HCT116 (cell line): ENCODE measurements around the gene AQP1. TPM values are rescaled to one million over a fixed set of nuclear protein-coding genes. Genes with fewer than 3 reads are reported as not detected.

ENCODE experiments used
- ATAC-seq: fragments of 200-7000 bp; cut with Tn5 transposase; 2 replicates; pipeline ENCODE4 v1.9.1; 2020; ENCODE audit warnings: mild to moderate bottlenecking, moderate library complexity
- BruUV-seq: library from RNA; stranded (reverse); fragments of 400-500 nt; replicated peaks from 2 replicates; lab custom pipeline; 2021; lab: Mats Ljungman, UMichigan
- CTCF ChIA-PET: fragments of 300-600 bp; sonication (Branson Sonifier 250); formaldehyde crosslinking; loops from one replicate; lab custom pipeline; 2021; ENCODE audit warnings: antibody characterized with exemption; lab: Charles Lee
- POLR2A ChIA-PET: fragments of 300-600, 350-600 bp; sonication (Branson Sonifier 250); formaldehyde crosslinking; loops from one replicate; lab custom pipeline; 2021; ENCODE audit warnings: antibody characterized with exemption; lab: Charles Lee
- RAD21 ChIA-PET, 2 experiments: fragments of 300-600 bp; sonication (Branson Sonifier 250); formaldehyde crosslinking; loops; one replicate each; lab custom pipeline; 2023; ENCODE audit warnings: low total read pairs in 2 of 2; ENCODE audit not compliant: uncharacterized antibody in 2 of 2, unreplicated experiment in 2 of 2, low non-redundant PET in 1 of 2; lab: Charles Lee
- DNase-seq: peaks from one replicate; pipeline ENCODE4 v3.0.0-alpha.2; 2010; ENCODE audit warnings: low read depth, low spot score
- H2AFZ ChIP-seq: fragments of 200-600 bp; shearing (Covaris generic), sonication (generic); 2 replicates; pipeline ENCODE4 v1.6.1; 2017; ENCODE audit warnings: low read depth, mixed run types, mixed read lengths, antibody characterized with exemption, low read length; ENCODE audit not compliant: poor library complexity, severe bottlenecking
- H3K27ac ChIP-seq: 2 replicates; pipeline ENCODE4 v1.5.1; 2012; ENCODE audit warnings: low read depth, low read length
- H3K27me3 ChIP-seq: fragments of 200-600 bp; sonication (generic); 2 replicates; pipeline ENCODE4 v1.6.1; 2016; ENCODE audit warnings: mixed run types, low read length, mixed read lengths; ENCODE audit not compliant: insufficient read depth
- H3K36me3 ChIP-seq, 2 experiments: fragments of 200-500 bp in 1 of 2; fragments of 200-600 bp in 1 of 2; sonication (Bioruptor generic) in 1 of 2; sonication (generic) in 1 of 2; 2 replicates each; pipeline versions ENCODE4 v1.5.1 to v1.6.1; 2014 to 2016; ENCODE audit warnings: low read length in 2 of 2, inconsistent platforms in 1 of 2, mixed read lengths in 1 of 2, mixed run types in 1 of 2; ENCODE audit not compliant: insufficient read depth in 2 of 2, control insufficient read depth in 1 of 2
- H3K4me1 ChIP-seq, 2 experiments: fragments of 200-600 bp in 1 of 2; sonication (generic) in 1 of 2; 2 replicates each; pipeline versions ENCODE4 v1.5.1 to v1.6.1; 2012 to 2017; ENCODE audit warnings: low read length in 2 of 2, inconsistent platforms in 1 of 2, mild to moderate bottlenecking in 1 of 2, mixed read lengths in 1 of 2, mixed run types in 1 of 2, moderate library complexity in 1 of 2; ENCODE audit not compliant: insufficient read depth in 2 of 2, control insufficient read depth in 1 of 2
- H3K4me2 ChIP-seq: fragments of 200-600 bp; sonication (generic); 2 replicates; pipeline ENCODE4 v1.6.1; 2017; ENCODE audit warnings: mixed run types, low read length, mixed read lengths
- H3K4me3 ChIP-seq, 2 experiments: fragments of 200-600 bp in 1 of 2; sonication (generic) in 1 of 2; replicated peaks in 1 of 2; 2 replicates each; pipeline ENCODE4 v1.5.1; 2011 to 2016; ENCODE audit warnings: low read length in 2 of 2, control low read depth in 1 of 2, low read depth in 1 of 2, mild to moderate bottlenecking in 1 of 2, mixed read lengths in 1 of 2, mixed run types in 1 of 2
- H3K79me2 ChIP-seq: fragments of 200-600 bp; sonication (generic); 2 replicates; pipeline ENCODE4 v1.6.1; 2017; ENCODE audit warnings: mild to moderate bottlenecking, mixed run types, low read length, moderate library complexity, mixed read lengths; ENCODE audit not compliant: insufficient read depth
- H3K9ac ChIP-seq: fragments of 200-600 bp; sonication (generic); 2 replicates; pipeline ENCODE4 v1.6.1; 2016; ENCODE audit warnings: low read length, mixed read lengths
- H3K9me2 ChIP-seq: fragments of 200-600 bp; sonication (generic), shearing (Covaris generic); 2 replicates; pipeline ENCODE4 v1.6.1; 2017; ENCODE audit warnings: mixed run types, mild to moderate bottlenecking, moderate library complexity; ENCODE audit not compliant: insufficient read depth
- H3K9me3 ChIP-seq, 2 experiments: fragments of 200-500 bp in 1 of 2; fragments of 200-600 bp in 1 of 2; sonication (Bioruptor generic) in 1 of 2; sonication (generic) in 1 of 2; 2 replicates each; pipeline ENCODE4 v1.6.1; 2014 to 2017; ENCODE audit warnings: low read length in 2 of 2, mixed read lengths in 2 of 2, inconsistent platforms in 1 of 2, low read depth in 1 of 2, mild to moderate bottlenecking in 1 of 2, mixed run types in 1 of 2, moderate library complexity in 1 of 2; ENCODE audit not compliant: control insufficient read depth in 1 of 2, insufficient read depth in 1 of 2
- H4K20me1 ChIP-seq: fragments of 200-600 bp; sonication (generic), shearing (Covaris generic); 2 replicates; pipeline ENCODE4 v1.6.1; 2017; ENCODE audit warnings: mixed run types, mild to moderate bottlenecking, moderate library complexity; ENCODE audit not compliant: insufficient read depth
- CBX3 ChIP-seq: IDR thresholded peaks from 2 replicates; pipeline ENCODE4 v1.6.1; 2012; ENCODE audit warnings: low read depth
- EGR1 ChIP-seq: IDR thresholded peaks from 2 replicates; pipeline ENCODE4 v1.6.1; 2012; ENCODE audit warnings: low read depth
- ELF1 ChIP-seq: IDR thresholded peaks from 2 replicates; pipeline ENCODE4 v1.6.1; 2012; ENCODE audit warnings: low read depth, borderline replicate concordance
- FOSL1 ChIP-seq: IDR thresholded peaks from 2 replicates; pipeline ENCODE4 v1.6.1; 2012; ENCODE audit warnings: low read depth
- JUND ChIP-seq: IDR thresholded peaks from 2 replicates; pipeline ENCODE4 v1.6.1; 2012
- MAX ChIP-seq: IDR thresholded peaks from 2 replicates; pipeline ENCODE4 v1.6.1; 2012
- POLR2A ChIP-seq: IDR thresholded peaks from 2 replicates; pipeline ENCODE4 v1.7.0; 2011; ENCODE audit warnings: borderline replicate concordance; ENCODE audit not compliant: insufficient read depth, insufficient read length; ENCODE audit errors: extremely low read depth
- POLR2AphosphoS5 ChIP-seq: IDR thresholded peaks from 2 replicates; pipeline ENCODE4 v1.6.1; 2011; ENCODE audit warnings: mild to moderate bottlenecking, low read depth, low read length, moderate library complexity
- SP1 ChIP-seq: IDR thresholded peaks from 2 replicates; pipeline ENCODE4 v1.6.1; 2012; ENCODE audit warnings: low read depth
- SRF ChIP-seq: IDR thresholded peaks from 2 replicates; pipeline ENCODE4 v1.6.1; 2012; ENCODE audit warnings: low read depth
- TCF7L2 ChIP-seq: IDR thresholded peaks from 2 replicates; pipeline ENCODE4 v1.7.0; 2011; ENCODE audit warnings: borderline replicate concordance, inconsistent platforms; ENCODE audit not compliant: insufficient read depth, insufficient read length; ENCODE audit errors: extremely low read depth
- YY1 ChIP-seq: IDR thresholded peaks from 2 replicates; pipeline ENCODE4 v1.6.1; 2011; ENCODE audit warnings: low read length, low read depth, moderate library complexity, mild to moderate bottlenecking; ENCODE audit not compliant: insufficient replicate concordance; ENCODE audit errors: extremely low read depth
- ZBTB33 ChIP-seq: IDR thresholded peaks from 2 replicates; pipeline ENCODE4 v1.6.1; 2011; ENCODE audit warnings: mild to moderate bottlenecking, low read length, moderate library complexity; ENCODE audit not compliant: insufficient replicate concordance; ENCODE audit errors: extremely low read depth
- ZFX ChIP-seq: fragments of 450-650 bp; IDR thresholded peaks from 2 replicates; pipeline ENCODE4 v1.6.1; 2017
- ZNF274 ChIP-seq: fragments of 200-500 bp; sonication (Bioruptor generic); IDR thresholded peaks from 2 replicates; pipeline ENCODE4 v1.6.1; 2014; ENCODE audit warnings: mild to moderate bottlenecking, low read depth, low read length, inconsistent platforms
- intact Hi-C: fragments of 100-400 bp; cut with micrococcal nuclease; formaldehyde crosslinking; loops from 2 replicates; pipeline ENCODE4 v1.10.0; 2022
- total RNA-seq: library from RNA; stranded (reverse); gene quantifications from one replicate; pipeline ENCODE4 v1.2.1, GENCODE V29; 2021; ENCODE audit not compliant: unreplicated experiment

AQP1 gene
- total RNA-seq, 1 experiment from 2014 or later = 2.0 TPM

- Histone ChIP-seq H2AFZ (peak overlapping the region; percentile 51), H3K9ac (no peak overlapping the region), H3K27me3 (peaks cover 14% of the 10 kb centered on the region), H3K4me2 (no peak overlapping the region), H3K4me3 (no peak overlapping the region), H3K79me2 (no peaks in the 10 kb centered on the region), H4K20me1 (no peaks in the 10 kb centered on the region), H3K27ac (no peak overlapping the region), H3K9me3 (no peaks in the 10 kb centered on the region), H3K4me1 (peaks cover 3 to 12% of the 10 kb centered on the region in 2 experiments; a peak in 2 of 4 replicates), H3K36me3 (no peaks in the 10 kb centered on the region), H3K9me2 (no peaks in the 10 kb centered on the region)
- ATAC-seq = no peak
- no TSS peak for BruUV-seq
- intact Hi-C loops = no loop called here
- DNase-seq = no peak
- ChIA-PET CTCF (no interaction called here), RAD21 (no interaction called here), POLR2A (interaction anchor here (0.7 kb wide), 1 partner anchor 416 kb away, joined by 5 read pairs; no protein-coding TSS in a partner anchor)
- TF ChIP-seq EGR1 (no peak), MAX (no peak), POLR2AphosphoS5 (no peak), SRF (no peak), JUND (no peak)
These were observed 25.8 kb downstream of the AQP1 start for GRCh38 chr7:30937416-30937815.

- H3K79me2 ChIP-seq = no peaks in the 10 kb centered on the region
- H3K9ac ChIP-seq = no peak overlapping the region
- H3K4me1 ChIP-seq = peaks cover 3 to 12% of the 10 kb centered on the region in 2 experiments; a peak in 2 of 4 replicates
- H3K27me3 ChIP-seq = peaks cover 20% of the 10 kb centered on the region
- peak overlapping the region; percentile 68 for H3K4me2 ChIP-seq
- RAD21 ChIA-PET = interaction anchor here (1.0 to 1.2 kb wide), 2 partner anchors 184 kb away, joined by 4 to 7 read pairs; no protein-coding TSS in a partner anchor
- CTCF ChIA-PET = interaction anchor here (0.6 to 2.1 kb wide), 26 partner anchors 9 to 254 kb away, joined by 3 to 36 read pairs (median 4); no protein-coding TSS in a partner anchor
- intact Hi-C loops = loop anchor here (2.0 kb wide), 1 partner anchor 36 kb away; no protein-coding TSS in a partner anchor
- BruUV-seq = no TSS peak
- H3K4me3 ChIP-seq = peak overlapping the region; percentile 19 to 46; a peak in 3 of 4 replicates
- H3K36me3 ChIP-seq = no peaks in the 10 kb centered on the region
- H3K9me3 ChIP-seq = no peaks in the 10 kb centered on the region
- POLR2A ChIA-PET = no interaction called here
- no peaks in the 10 kb centered on the region for H3K9me2 ChIP-seq
- H2AFZ ChIP-seq = peak overlapping the region; percentile 85
- no peaks in the 10 kb centered on the region for H4K20me1 ChIP-seq
- H3K27ac ChIP-seq = no peak overlapping the region; the same call in 1 of the 2 replicates
- ATAC-seq (peak; percentile 95), DNase-seq (peak; percentile 82)
- TF ChIP-seq YY1 = peak; percentile 44
- no peak for TF ChIP-seq SRF
- TF ChIP-seq FOSL1 = no peak
- TF ChIP-seq ZNF274 = no peak
- no peak for TF ChIP-seq CBX3
- TF ChIP-seq ZFX = no peak
- peak; percentile 13 for TF ChIP-seq ZBTB33
- no peak for TF ChIP-seq POLR2A
- no peak for TF ChIP-seq SP1
- no peak for TF ChIP-seq TCF7L2
- TF ChIP-seq JUND = no peak
- TF ChIP-seq ELF1 = no peak
These were observed 27.0 kb downstream of the AQP1 start for GRCh38 chr7:30938435-30939316.
